ENCODE results near the gene NDUFS2.

The NDUFS2 gene

DNA sequence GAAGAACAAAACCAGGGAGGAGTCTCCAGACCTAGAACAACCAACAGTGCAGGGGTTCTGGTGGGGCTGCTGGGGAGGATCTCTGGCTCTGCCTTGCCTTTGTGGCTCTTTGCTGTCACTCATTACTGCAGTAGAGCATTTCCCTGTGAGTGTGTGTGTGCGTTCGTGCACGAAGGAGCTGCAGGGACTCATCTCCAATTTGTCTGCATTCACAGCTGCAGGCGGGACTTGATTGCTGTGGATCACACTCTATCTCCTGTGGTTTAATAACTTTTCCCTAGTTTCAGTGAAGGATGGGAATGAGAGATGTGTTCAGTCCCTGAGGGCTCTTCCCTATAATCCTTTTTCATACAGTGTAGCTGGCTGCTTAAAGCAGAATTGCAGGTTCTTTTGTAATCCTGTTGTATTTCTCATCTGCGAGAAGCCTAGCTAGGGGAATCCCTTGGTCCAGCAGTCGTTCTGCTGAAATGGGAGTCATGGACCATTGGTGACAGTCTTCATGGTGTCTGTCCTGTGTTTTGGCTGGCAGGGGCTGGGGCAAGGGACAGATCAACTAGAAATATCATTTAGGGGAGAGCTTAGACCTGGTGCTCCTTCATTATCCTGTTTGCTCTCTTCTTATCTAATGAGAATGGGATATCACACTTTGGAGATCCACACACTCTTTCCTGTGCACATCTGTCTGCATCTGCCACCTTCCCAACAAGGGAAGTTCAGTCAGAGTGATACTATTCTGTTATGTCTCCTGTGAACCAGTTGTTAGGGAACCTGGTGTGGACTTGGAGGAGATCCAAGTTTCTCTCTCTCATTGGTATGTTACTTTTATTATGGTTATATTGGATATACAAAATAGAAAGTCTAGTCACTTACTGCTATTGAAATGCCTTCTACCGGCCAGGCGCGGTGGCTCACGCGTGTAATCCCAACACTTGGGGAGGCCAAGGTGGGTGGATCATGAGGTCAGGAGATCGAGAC, 59.4 kb downstream of the NDUFS2 start:
- no peak for DNase-seq
- Histone ChIP-seq H3K27me3 (peaks cover 42% of the 10 kb centered on the region), H3K9me3 (peaks cover 9% of the 10 kb centered on the region), H3K4me1 (no peaks in the 10 kb centered on the region), H3K36me3 (no peaks in the 10 kb centered on the region), H3K4me3 (ENCODE audit: low read depth, low read length) (no peak overlapping the region)
- TF ChIP-seq, protein P1, sequence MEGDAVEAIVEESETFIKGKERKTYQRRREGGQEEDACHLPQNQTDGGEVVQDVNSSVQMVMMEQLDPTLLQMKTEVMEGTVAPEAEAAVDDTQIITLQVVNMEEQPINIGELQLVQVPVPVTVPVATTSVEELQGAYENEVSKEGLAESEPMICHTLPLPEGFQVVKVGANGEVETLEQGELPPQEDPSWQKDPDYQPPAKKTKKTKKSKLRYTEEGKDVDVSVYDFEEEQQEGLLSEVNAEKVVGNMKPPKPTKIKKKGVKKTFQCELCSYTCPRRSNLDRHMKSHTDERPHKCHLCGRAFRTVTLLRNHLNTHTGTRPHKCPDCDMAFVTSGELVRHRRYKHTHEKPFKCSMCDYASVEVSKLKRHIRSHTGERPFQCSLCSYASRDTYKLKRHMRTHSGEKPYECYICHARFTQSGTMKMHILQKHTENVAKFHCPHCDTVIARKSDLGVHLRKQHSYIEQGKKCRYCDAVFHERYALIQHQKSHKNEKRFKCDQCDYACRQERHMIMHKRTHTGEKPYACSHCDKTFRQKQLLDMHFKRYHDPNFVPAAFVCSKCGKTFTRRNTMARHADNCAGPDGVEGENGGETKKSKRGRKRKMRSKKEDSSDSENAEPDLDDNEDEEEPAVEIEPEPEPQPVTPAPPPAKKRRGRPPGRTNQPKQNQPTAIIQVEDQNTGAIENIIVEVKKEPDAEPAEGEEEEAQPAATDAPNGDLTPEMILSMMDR (IDR thresholded peaks at IDR 0.05; ENCODE audit: low read depth, low read length), result no peak

All from BE2C (cell line).